HEK293T (cell line): Measurements from ENCODE around the gene FGF21.

Experiments
- ELF4 ChIP-seq: fragments of 450-650 bp; IDR thresholded peaks from 2 replicates; pipeline ENCODE4 v1.6.1; 2017; ENCODE audit warnings: antibody characterized with exemption
- ZNF384 ChIP-seq: fragments of 450-650 bp; IDR thresholded peaks from 2 replicates; pipeline ENCODE4 v1.6.1; 2016

DNA sequence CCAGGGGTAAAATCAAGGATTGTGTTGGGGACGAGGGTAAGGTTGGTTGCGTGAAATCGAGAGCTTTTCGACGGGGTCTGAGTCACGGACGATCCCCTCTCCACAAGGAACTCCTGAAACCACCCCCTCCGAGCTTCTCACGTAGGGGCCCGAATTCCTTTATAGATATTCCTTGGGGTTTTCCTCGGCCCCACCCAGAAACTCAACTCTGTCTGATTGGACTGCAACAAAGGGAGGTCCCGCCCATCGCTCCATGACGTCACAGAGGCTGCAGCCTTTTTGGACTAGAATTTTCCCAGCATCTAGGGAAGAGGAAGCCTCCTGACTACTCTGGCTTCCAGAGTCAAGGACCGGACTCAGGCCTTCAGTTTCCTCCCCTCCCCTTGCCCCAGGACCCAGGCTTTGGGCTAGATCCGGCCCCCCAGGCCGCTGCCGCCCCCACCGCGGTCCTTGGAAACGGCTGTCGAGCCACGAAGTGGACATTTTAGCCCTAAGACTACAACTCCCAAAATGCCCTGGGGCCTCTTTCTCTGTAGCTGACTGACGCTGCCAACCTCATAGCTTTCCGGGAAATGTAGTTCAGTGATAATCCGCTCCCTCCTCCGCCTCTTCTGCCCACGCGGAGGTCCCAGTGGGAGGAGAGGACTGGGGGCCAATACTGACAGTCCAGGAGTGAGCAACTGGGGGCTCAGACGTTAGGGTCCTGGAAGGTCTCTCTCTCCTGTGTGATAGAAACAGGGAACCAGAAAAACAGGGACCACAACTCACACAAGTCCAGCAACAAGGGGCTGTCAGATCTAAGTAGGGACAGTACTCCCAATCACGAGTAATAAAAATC lies 8.4 kb upstream of the FGF21 start, which contains the start of gene IZUMO1:
- 0 out of 2 replicates have a peak, but pooled peaks have one; percentile 18 for TF ChIP-seq ELF4
- TF ChIP-seq ZNF384 = no peak
